ENCODE data around the gene DCC. TPM values are rescaled to one million over a fixed set of nuclear protein-coding genes. Genes with fewer than 3 reads are reported as not detected.

DCC gene
- total RNA-seq, 1 experiment from 2014 or later: 0.39 TPM

DNA sequence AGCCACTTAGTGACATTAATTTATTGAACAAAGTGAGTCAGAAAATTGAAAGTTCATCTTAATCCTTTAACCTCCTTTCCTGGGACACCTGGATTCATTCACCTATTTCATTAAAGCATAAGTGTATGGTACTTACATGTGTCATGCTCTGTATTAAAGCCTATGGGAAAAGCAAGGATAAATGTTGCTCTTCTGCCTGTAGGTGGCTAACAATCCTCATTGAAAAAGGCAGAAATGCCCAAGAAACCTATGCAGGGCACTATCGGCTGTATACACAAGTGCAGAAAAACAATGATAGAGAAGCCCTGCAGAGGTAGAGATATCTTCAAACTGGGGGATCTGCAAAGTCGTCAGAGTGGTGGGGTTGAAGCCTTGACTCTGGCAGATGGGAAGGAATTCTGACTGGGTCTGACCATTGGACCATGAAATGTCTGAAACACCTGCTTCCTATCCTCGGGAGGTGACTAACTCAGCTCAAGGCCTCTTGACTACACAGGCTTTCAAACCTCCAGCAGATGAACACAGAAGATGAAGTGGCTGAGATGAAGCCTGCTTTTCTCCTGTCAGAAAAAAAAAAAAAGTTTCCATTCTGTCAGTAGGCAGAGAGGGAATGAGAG lies 83.1 kb downstream of the DCC start:
- H3K27ac Mint-ChIP-seq (ENCODE audit: unreplicated experiment): no peak overlapping the region
- ChIA-PET POLR2A (no interaction called here), CTCF (interaction anchor here (0.7 kb wide), 1 partner anchor 710 kb away, joined by 4 read pairs; no protein-coding TSS in a partner anchor)
- Histone ChIP-seq H3K4me3 (ENCODE audit: low read depth, low read length) (no peak overlapping the region), H3K9me3 (no peaks in the 10 kb centered on the region), H3K27me3 (replicated peaks; ENCODE audit: control insufficient read depth, insufficient read depth, low read length) (no peaks in the 10 kb centered on the region), H3K36me3 (ENCODE audit: control insufficient read depth, insufficient read depth, low read length) (no peaks in the 10 kb centered on the region), H3K4me1 (no peaks in the 10 kb centered on the region)
- no TSS peak for BruUV-seq (replicated peaks)
- peaks cover 4% of the 10 kb centered on the region for H3K27me3 Mint-ChIP-seq (ENCODE audit: insufficient read depth, unreplicated experiment)
- intact Hi-C loops (cut with micrococcal nuclease; ENCODE audit: unreplicated experiment): loop anchor here (10.0 kb wide), 1 partner anchor 252 kb away; no protein-coding TSS in a partner anchor
- no peak overlapping the region for H3K4me3 Mint-ChIP-seq (ENCODE audit: unreplicated experiment)
- no peaks in the 10 kb centered on the region for H3K4me1 Mint-ChIP-seq (ENCODE audit: low read depth, unreplicated experiment)
- no peaks in the 10 kb centered on the region for H3K36me3 Mint-ChIP-seq (ENCODE audit: insufficient read depth, unreplicated experiment)
- peak in 1 of 2 experiments; percentile 0 for DNase-seq
- no peaks in the 10 kb centered on the region for H3K9me3 Mint-ChIP-seq (ENCODE audit: unreplicated experiment)
- TF ChIP-seq, protein P1, sequence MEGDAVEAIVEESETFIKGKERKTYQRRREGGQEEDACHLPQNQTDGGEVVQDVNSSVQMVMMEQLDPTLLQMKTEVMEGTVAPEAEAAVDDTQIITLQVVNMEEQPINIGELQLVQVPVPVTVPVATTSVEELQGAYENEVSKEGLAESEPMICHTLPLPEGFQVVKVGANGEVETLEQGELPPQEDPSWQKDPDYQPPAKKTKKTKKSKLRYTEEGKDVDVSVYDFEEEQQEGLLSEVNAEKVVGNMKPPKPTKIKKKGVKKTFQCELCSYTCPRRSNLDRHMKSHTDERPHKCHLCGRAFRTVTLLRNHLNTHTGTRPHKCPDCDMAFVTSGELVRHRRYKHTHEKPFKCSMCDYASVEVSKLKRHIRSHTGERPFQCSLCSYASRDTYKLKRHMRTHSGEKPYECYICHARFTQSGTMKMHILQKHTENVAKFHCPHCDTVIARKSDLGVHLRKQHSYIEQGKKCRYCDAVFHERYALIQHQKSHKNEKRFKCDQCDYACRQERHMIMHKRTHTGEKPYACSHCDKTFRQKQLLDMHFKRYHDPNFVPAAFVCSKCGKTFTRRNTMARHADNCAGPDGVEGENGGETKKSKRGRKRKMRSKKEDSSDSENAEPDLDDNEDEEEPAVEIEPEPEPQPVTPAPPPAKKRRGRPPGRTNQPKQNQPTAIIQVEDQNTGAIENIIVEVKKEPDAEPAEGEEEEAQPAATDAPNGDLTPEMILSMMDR (IDR thresholded peaks at IDR 0.05; ENCODE audit: insufficient read depth in 1 of 2, low read depth in 1 of 2, low read length in 1 of 2, severe bottlenecking in 1 of 2, unreplicated experiment in 1 of 2): peak in 1 of 2 experiments; percentile 15

DNA sequence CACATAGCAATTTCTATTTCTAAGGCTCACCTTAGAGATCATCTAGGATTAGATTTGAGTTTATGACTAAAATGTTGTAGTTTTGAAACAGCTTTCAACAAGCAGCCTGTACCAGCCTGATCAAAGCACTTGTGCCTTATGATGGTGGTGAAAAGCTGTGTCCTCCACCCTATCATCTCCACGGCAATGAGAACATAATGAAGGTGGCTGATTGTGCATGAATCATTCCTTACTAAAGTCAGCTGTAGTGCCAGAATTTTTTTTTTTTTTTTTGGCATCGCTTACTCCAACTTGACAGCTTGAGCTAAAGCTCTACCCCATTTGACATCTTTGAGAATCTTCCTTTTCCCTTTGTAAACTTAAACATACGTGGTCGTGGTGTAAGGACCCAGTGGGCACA lies 86.0 kb downstream of the DCC start:
- Histone ChIP-seq H3K9me3 (no peaks in the 10 kb centered on the region), H3K36me3 (ENCODE audit: control insufficient read depth, insufficient read depth, low read length) (no peaks in the 10 kb centered on the region), H3K4me1 (no peaks in the 10 kb centered on the region), H3K27me3 (replicated peaks; ENCODE audit: control insufficient read depth, insufficient read depth, low read length) (no peaks in the 10 kb centered on the region), H3K4me3 (ENCODE audit: low read depth, low read length) (no peak overlapping the region)
- DNase-seq: no peak
- no peak overlapping the region for H3K27ac Mint-ChIP-seq (ENCODE audit: unreplicated experiment)
- H3K4me1 Mint-ChIP-seq (ENCODE audit: low read depth, unreplicated experiment): no peaks in the 10 kb centered on the region
- intact Hi-C loops (cut with micrococcal nuclease; ENCODE audit: unreplicated experiment): loop anchor here (10.0 kb wide), 1 partner anchor 249 kb away; no protein-coding TSS in a partner anchor
- POLR2A ChIA-PET: no interaction called here
- H3K36me3 Mint-ChIP-seq (ENCODE audit: insufficient read depth, unreplicated experiment): no peaks in the 10 kb centered on the region
- TF ChIP-seq, protein P1 (IDR thresholded peaks at IDR 0.05; ENCODE audit: insufficient read depth in 1 of 2, low read depth in 1 of 2, low read length in 1 of 2, severe bottlenecking in 1 of 2, unreplicated experiment in 1 of 2): no peak
- no peaks in the 10 kb centered on the region for H3K9me3 Mint-ChIP-seq (ENCODE audit: unreplicated experiment)
- H3K27me3 Mint-ChIP-seq (ENCODE audit: insufficient read depth, unreplicated experiment): peaks cover 13% of the 10 kb centered on the region
- no TSS peak for BruUV-seq (replicated peaks)
- CTCF ChIA-PET: no interaction called here
- H3K4me3 Mint-ChIP-seq (ENCODE audit: unreplicated experiment): no peak overlapping the region

DNA sequence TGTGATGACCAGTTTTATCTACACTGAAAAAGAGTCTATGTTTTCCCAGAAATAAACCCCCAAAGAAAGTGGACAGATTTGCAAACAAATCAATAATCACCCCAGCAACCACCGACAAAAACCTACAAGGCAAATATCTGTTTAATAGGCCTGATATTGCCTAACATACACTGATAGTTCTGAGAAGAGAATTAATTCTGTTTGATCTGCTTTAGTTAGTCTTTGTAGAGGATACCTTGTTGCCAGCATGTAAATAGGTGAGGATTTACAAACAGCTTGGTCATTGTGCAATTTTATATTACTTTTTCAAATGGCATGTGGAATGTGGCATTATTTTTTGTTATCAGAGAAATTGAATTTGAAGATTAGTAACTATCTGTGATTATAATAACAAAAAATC lies 86.5 kb downstream of the DCC start:
- Mint-ChIP-seq H3K27me3 (ENCODE audit: insufficient read depth, unreplicated experiment) (peaks cover 16% of the 10 kb centered on the region), H3K4me1 (ENCODE audit: low read depth, unreplicated experiment) (no peaks in the 10 kb centered on the region), H3K9me3 (ENCODE audit: unreplicated experiment) (no peaks in the 10 kb centered on the region), H3K4me3 (ENCODE audit: unreplicated experiment) (no peak overlapping the region), H3K36me3 (ENCODE audit: insufficient read depth, unreplicated experiment) (no peaks in the 10 kb centered on the region), H3K27ac (ENCODE audit: unreplicated experiment) (no peak overlapping the region)
- ChIA-PET POLR2A (no interaction called here), CTCF (no interaction called here)
- BruUV-seq (replicated peaks): no TSS peak
- H3K4me1 ChIP-seq: no peaks in the 10 kb centered on the region
- no peaks in the 10 kb centered on the region for H3K27me3 ChIP-seq (replicated peaks; ENCODE audit: control insufficient read depth, insufficient read depth, low read length)
- intact Hi-C loops (cut with micrococcal nuclease; ENCODE audit: unreplicated experiment): loop anchor here (10.0 kb wide), 1 partner anchor 248 kb away; no protein-coding TSS in a partner anchor
- H3K36me3 ChIP-seq (ENCODE audit: control insufficient read depth, insufficient read depth, low read length): no peaks in the 10 kb centered on the region
- DNase-seq: no peak
- TF ChIP-seq, protein P1 (IDR thresholded peaks at IDR 0.05; ENCODE audit: insufficient read depth in 1 of 2, low read depth in 1 of 2, low read length in 1 of 2, severe bottlenecking in 1 of 2, unreplicated experiment in 1 of 2): no peak
- H3K9me3 ChIP-seq: no peaks in the 10 kb centered on the region
- H3K4me3 ChIP-seq (ENCODE audit: low read depth, low read length): no peak overlapping the region

Data from Caco-2 (cell line).